WTC11 (cell line): Measurements from ENCODE around the gene GRPEL2. TPM values are rescaled to one million over a fixed set of nuclear protein-coding genes. Genes with fewer than 3 reads are reported as not detected.

Experiments used
- ATAC-seq: fragments of 200-7000 bp; cut with Tn5 transposase; 2 replicates; pipeline ENCODE4 v1.10.0; 2021; ENCODE audit warnings: mild to moderate bottlenecking, moderate library complexity
- CTCF ChIA-PET: fragments of 300-600 bp; sonication (Branson Sonifier 250); formaldehyde crosslinking; loops from one replicate; lab custom pipeline; 2021; ENCODE audit warnings: antibody characterized with exemption; lab: Charles Lee
- POLR2A ChIA-PET: fragments of 350-600 bp; sonication (Branson Sonifier 250); formaldehyde crosslinking; loops from one replicate; lab custom pipeline; 2021; ENCODE audit warnings: antibody characterized with exemption; lab: Charles Lee
- DNase-seq: peaks from one replicate; pipeline ENCODE4 v3.0.0; 2021; ENCODE audit warnings: low spot score
- H3K27ac Mint-ChIP-seq: 2 replicates; pipeline ENCODE4 v1.8.0; 2021; ENCODE audit warnings: mixed read lengths
- H3K27me3 Mint-ChIP-seq: 2 replicates; pipeline ENCODE4 v1.8.0; 2021; ENCODE audit warnings: low read depth, mild to moderate bottlenecking, moderate library complexity, mixed read lengths
- H3K36me3 Mint-ChIP-seq: 2 replicates; pipeline ENCODE4 v1.8.0; 2021; ENCODE audit warnings: mixed read lengths
- H3K4me1 Mint-ChIP-seq: 2 replicates; pipeline ENCODE4 v1.8.0; 2022; ENCODE audit warnings: mixed read lengths
- H3K4me3 Mint-ChIP-seq: 2 replicates; pipeline ENCODE4 v1.8.0; 2021; ENCODE audit warnings: mild to moderate bottlenecking, moderate library complexity, mixed read lengths
- H3K9me3 Mint-ChIP-seq: 2 replicates; pipeline ENCODE4 v1.8.0; 2021; ENCODE audit warnings: mixed read lengths
- CBFB ChIP-seq: sonication (generic); formaldehyde crosslinking; IDR thresholded peaks from 2 replicates; pipeline ENCODE4 v1.8.1; 2022; ENCODE audit warnings: mild to moderate bottlenecking, low read depth, missing genetic modification reagents
- E2F1 ChIP-seq: sonication (generic); formaldehyde crosslinking; IDR thresholded peaks from 2 replicates; pipeline ENCODE4 v1.8.0; 2022; ENCODE audit warnings: mild to moderate bottlenecking, missing genetic modification reagents
- E2F5 ChIP-seq: sonication (generic); formaldehyde crosslinking; IDR thresholded peaks from 2 replicates; pipeline ENCODE4 v1.8.1; 2022; ENCODE audit warnings: mild to moderate bottlenecking, moderate library complexity, missing genetic modification reagents
- ETV6 ChIP-seq: sonication (generic); formaldehyde crosslinking; IDR thresholded peaks from 2 replicates; pipeline ENCODE4 v1.8.1; 2022; ENCODE audit warnings: mild to moderate bottlenecking, missing genetic modification reagents
- GABPB1 ChIP-seq: sonication (generic); formaldehyde crosslinking; IDR thresholded peaks from 2 replicates; pipeline ENCODE4 v1.8.1; 2023; ENCODE audit warnings: mild to moderate bottlenecking, missing genetic modification reagents
- HMGA2 ChIP-seq: fragments of 250-450 bp; sonication (Bioruptor Pico); IDR thresholded peaks from 2 replicates; pipeline ENCODE4 v1.4.0; 2021; ENCODE audit warnings: mild to moderate bottlenecking, moderate library complexity
- JUN ChIP-seq: sonication (generic); formaldehyde crosslinking; IDR thresholded peaks from 2 replicates; pipeline ENCODE4 v1.8.0; 2023; ENCODE audit warnings: mild to moderate bottlenecking, missing genetic modification reagents
- MXD4 ChIP-seq: fragments of 250-450 bp; sonication (Bioruptor Pico); IDR thresholded peaks from 2 replicates; pipeline ENCODE4 v1.8.0; 2021; ENCODE audit warnings: mild to moderate bottlenecking, moderate library complexity, borderline replicate concordance
- MYBL2 ChIP-seq: sonication (generic); formaldehyde crosslinking; IDR thresholded peaks from 2 replicates; pipeline ENCODE4 v1.8.1; 2023; ENCODE audit warnings: mild to moderate bottlenecking, moderate library complexity, missing genetic modification reagents
- NFYB ChIP-seq: sonication (generic); formaldehyde crosslinking; conservative IDR thresholded peaks from 2 replicates; pipeline ENCODE4 v1.8.0; 2022; ENCODE audit warnings: low read depth, missing genetic modification reagents
- NR2C2 ChIP-seq: sonication (generic); formaldehyde crosslinking; IDR thresholded peaks from 2 replicates; pipeline ENCODE4 v1.8.0; 2022; ENCODE audit warnings: mild to moderate bottlenecking, missing genetic modification reagents
- USF1 ChIP-seq: sonication (generic); formaldehyde crosslinking; IDR thresholded peaks from 2 replicates; pipeline ENCODE4 v1.8.0; 2022; ENCODE audit warnings: mild to moderate bottlenecking, missing genetic modification reagents
- USF2 ChIP-seq: sonication (generic); formaldehyde crosslinking; IDR thresholded peaks from 2 replicates; pipeline ENCODE4 v1.8.1; 2023; ENCODE audit warnings: mild to moderate bottlenecking, missing genetic modification reagents, moderate library complexity
- ZNF138 ChIP-seq: sonication (generic); formaldehyde crosslinking; conservative IDR thresholded peaks from 2 replicates; pipeline ENCODE4 v1.8.1; 2022; ENCODE audit warnings: mild to moderate bottlenecking, moderate library complexity, missing genetic modification reagents
- ZNF232 ChIP-seq: sonication (generic); formaldehyde crosslinking; IDR thresholded peaks from 2 replicates; pipeline ENCODE4 v1.8.0; 2022; ENCODE audit warnings: mild to moderate bottlenecking, missing genetic modification reagents
- ZNF425 ChIP-seq: fragments of 250-450 bp; sonication (Bioruptor Pico); conservative IDR thresholded peaks from 2 replicates; pipeline ENCODE4 v1.9.0; 2021; ENCODE audit warnings: mild to moderate bottlenecking
- ZNF512 ChIP-seq: sonication (generic); formaldehyde crosslinking; IDR thresholded peaks from 2 replicates; pipeline ENCODE4 v1.8.1; 2022; ENCODE audit warnings: missing genetic modification reagents, borderline replicate concordance
- total RNA-seq: library from RNA; stranded (reverse); gene quantifications from 3 replicates; pipeline ENCODE4 v1.2.3, GENCODE V29; 2021
- TF ChIP-seq, protein P1 (sequence below): sonication (generic); formaldehyde crosslinking; IDR thresholded peaks from 2 replicates; pipeline ENCODE4 v1.8.0; 2023; ENCODE audit warnings: missing genetic modification reagents, mild to moderate bottlenecking, borderline replicate concordance
- TF ChIP-seq, protein P2 (sequence below): sonication (generic); formaldehyde crosslinking; IDR thresholded peaks from 2 replicates; pipeline ENCODE4 v1.8.1; 2022; ENCODE audit warnings: low read depth, missing genetic modification reagents, borderline replicate concordance

Gene GRPEL2
- total RNA-seq, 1 experiment from 2014 or later, result 48.6 TPM

DNA sequence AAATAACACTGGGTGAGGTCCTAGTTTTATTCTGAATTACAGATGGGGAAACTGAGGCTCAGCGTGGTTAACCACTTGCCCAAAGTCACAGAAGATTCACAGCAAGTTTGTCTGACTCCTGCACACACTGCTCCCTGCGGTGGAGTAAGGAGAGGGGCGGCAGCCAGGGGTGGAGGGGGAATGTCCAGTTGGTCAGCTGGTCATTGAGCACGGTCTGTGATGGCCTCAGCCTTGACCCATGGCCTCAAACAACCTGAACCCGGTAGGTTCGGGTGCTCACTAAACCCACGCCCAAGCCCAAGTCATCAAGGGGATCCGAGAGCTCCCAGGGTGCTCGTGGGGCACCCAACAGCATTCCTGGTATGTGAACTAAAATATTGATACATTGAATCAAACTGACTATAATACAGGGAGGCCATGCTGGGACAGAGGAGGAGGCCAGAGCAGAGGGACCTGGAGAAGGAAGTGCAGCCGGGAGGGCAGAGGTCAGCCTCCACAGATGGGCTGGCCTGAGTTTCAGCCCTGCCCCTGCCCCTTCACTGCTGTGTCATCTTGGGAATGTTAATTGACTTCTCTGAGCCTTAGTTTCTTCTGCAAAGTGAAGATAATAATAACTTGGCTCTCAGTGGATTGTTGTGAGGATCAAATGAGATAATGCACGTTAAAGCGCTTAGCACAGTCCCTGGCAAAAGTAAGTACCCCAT lies 37.4 kb downstream of the GRPEL2 start (continued):
- TF ChIP-seq ZNF425 (CRISPR knock-in tag) (no peak), CBFB (CRISPR knock-in tag) (no peak), ZNF138 (CRISPR knock-in tag) (no peak), HMGA2 (CRISPR knock-in tag) (no peak), JUN (CRISPR knock-in tag) (no peak), NR2C2 (CRISPR knock-in tag) (no peak), USF2 (CRISPR knock-in tag) (no peak)
- TF ChIP-seq, all 79 proteins: peak for 0

- POLR2A ChIA-PET, result no interaction called here
- Mint-ChIP-seq H3K4me1 (peaks cover 12% of the 10 kb centered on the region), H3K9me3 (peaks cover 2% of the 10 kb centered on the region)
- no peak for TF ChIP-seq E2F1 (CRISPR knock-in tag)
- TF ChIP-seq MXD4 (CRISPR knock-in tag), result no peak
- TF ChIP-seq NFYB (CRISPR knock-in tag), result no peak
- no peak for TF ChIP-seq JUN (CRISPR knock-in tag)
- no peak for TF ChIP-seq USF1 (CRISPR knock-in tag)
- TF ChIP-seq, protein P1, sequence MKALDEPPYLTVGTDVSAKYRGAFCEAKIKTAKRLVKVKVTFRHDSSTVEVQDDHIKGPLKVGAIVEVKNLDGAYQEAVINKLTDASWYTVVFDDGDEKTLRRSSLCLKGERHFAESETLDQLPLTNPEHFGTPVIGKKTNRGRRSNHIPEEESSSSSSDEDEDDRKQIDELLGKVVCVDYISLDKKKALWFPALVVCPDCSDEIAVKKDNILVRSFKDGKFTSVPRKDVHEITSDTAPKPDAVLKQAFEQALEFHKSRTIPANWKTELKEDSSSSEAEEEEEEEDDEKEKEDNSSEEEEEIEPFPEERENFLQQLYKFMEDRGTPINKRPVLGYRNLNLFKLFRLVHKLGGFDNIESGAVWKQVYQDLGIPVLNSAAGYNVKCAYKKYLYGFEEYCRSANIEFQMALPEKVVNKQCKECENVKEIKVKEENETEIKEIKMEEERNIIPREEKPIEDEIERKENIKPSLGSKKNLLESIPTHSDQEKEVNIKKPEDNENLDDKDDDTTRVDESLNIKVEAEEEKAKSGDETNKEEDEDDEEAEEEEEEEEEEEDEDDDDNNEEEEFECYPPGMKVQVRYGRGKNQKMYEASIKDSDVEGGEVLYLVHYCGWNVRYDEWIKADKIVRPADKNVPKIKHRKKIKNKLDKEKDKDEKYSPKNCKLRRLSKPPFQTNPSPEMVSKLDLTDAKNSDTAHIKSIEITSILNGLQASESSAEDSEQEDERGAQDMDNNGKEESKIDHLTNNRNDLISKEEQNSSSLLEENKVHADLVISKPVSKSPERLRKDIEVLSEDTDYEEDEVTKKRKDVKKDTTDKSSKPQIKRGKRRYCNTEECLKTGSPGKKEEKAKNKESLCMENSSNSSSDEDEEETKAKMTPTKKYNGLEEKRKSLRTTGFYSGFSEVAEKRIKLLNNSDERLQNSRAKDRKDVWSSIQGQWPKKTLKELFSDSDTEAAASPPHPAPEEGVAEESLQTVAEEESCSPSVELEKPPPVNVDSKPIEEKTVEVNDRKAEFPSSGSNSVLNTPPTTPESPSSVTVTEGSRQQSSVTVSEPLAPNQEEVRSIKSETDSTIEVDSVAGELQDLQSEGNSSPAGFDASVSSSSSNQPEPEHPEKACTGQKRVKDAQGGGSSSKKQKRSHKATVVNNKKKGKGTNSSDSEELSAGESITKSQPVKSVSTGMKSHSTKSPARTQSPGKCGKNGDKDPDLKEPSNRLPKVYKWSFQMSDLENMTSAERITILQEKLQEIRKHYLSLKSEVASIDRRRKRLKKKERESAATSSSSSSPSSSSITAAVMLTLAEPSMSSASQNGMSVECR, result no peak
- no peak for TF ChIP-seq USF2 (CRISPR knock-in tag)
- no peak for TF ChIP-seq MYBL2 (CRISPR knock-in tag)
- TF ChIP-seq ZNF232, result no peak
- no peak for TF ChIP-seq E2F5 (CRISPR knock-in tag)
- no peak for TF ChIP-seq ETV6 (CRISPR knock-in tag)
- no peak for TF ChIP-seq ZNF512 (CRISPR knock-in tag)
- TF ChIP-seq GABPB1 (CRISPR knock-in tag), result no peak
- TF ChIP-seq, protein P2, sequence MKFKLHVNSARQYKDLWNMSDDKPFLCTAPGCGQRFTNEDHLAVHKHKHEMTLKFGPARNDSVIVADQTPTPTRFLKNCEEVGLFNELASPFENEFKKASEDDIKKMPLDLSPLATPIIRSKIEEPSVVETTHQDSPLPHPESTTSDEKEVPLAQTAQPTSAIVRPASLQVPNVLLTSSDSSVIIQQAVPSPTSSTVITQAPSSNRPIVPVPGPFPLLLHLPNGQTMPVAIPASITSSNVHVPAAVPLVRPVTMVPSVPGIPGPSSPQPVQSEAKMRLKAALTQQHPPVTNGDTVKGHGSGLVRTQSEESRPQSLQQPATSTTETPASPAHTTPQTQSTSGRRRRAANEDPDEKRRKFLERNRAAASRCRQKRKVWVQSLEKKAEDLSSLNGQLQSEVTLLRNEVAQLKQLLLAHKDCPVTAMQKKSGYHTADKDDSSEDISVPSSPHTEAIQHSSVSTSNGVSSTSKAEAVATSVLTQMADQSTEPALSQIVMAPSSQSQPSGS (CRISPR knock-in tag), result no peak
- TF ChIP-seq NR2C2 (CRISPR knock-in tag), result no peak
Observed at GRCh38 chr5:149383399-149383798, 38.1 kb downstream of the GRPEL2 start.

More at GRCh38 chr5:149383399-149383798, 38.1 kb downstream of the GRPEL2 start:
- no peak for DNase-seq
- H3K36me3 Mint-ChIP-seq, result no peaks in the 10 kb centered on the region
- no peak for ATAC-seq
- H3K27ac Mint-ChIP-seq, result no peak overlapping the region
- no peak overlapping the region for H3K4me3 Mint-ChIP-seq
- H3K27me3 Mint-ChIP-seq, result no peaks in the 10 kb centered on the region
- CTCF ChIA-PET, result interaction anchor here (1.0 to 3.5 kb wide), 4 partner anchors 41 to 235 kb away, joined by 3 to 110 read pairs (median 12); no protein-coding TSS in a partner anchor
